Astrocyte of the cerebellum (primary cell): ENCODE results near the gene VPS11.

Source experiments
- DNase-seq: peaks from one replicate; pipeline ENCODE4 v3.0.0-alpha.2; 2011; ENCODE audit warnings: low read depth
- H3K4me3 ChIP-seq: 2 replicates; pipeline ENCODE4 v1.5.1; 2011; ENCODE audit warnings: mild to moderate bottlenecking, low read depth, low read length, moderate library complexity
- in situ Hi-C: cut with HindIII; loops from 2 replicates; pipeline ENCODE4 v1.10.0; 2017; ENCODE audit warnings: low sequenced_read_pairs
- TF ChIP-seq, protein P1 (sequence below): IDR thresholded peaks from 2 replicates; pipeline ENCODE4 v1.5.1; 2012; ENCODE audit warnings: low read length, low read depth, moderate library complexity, mild to moderate bottlenecking; ENCODE audit errors: missing control alignments

Gene VPS11

DNA sequence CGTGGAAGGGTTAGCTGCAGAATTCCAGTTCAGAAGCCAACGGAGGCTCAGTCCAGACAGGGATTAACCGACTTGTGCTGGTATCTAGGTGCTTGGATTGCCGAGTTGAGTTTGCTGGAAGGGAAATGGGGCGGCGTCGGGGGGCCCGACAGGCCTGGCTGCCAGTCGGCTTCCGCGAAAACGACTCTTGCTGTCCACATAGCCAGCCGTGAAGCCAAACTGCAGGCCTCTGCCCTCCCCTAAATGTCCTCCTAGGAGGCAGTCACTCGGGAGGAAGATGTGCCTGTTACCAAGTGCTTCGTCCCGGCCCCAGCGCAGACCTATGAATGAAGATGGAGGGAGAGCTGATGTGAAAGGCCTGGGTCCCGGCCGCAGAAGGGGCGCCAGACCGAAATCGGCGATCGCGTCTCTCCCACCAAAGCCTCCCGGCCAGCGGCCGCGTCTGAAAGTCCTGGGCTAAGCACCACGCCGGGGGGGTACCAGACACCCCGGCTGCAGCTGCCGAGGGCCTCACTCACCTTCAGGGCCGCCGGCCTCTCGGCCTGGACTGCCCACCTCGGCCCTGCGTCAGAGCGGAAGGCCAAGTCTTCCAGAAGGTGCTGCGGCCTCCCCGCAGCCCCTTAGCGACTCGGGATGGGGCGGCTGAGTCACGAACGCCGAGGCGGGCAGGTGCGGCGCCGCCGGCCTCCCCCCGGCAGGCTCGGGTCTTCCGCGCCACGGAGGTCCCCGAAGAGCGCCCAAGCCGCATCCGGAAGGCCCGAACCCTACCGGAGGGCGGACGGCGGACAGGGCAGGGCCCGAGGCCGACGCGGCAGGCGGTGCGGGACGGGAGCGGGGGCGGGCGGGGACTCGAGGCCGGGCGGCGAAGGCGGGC lies 26.6 kb downstream of the VPS11 start:
- H3K4me3 ChIP-seq = peak overlapping the region; percentile 73
- in situ Hi-C loops = no loop called here
- TF ChIP-seq, protein P1, sequence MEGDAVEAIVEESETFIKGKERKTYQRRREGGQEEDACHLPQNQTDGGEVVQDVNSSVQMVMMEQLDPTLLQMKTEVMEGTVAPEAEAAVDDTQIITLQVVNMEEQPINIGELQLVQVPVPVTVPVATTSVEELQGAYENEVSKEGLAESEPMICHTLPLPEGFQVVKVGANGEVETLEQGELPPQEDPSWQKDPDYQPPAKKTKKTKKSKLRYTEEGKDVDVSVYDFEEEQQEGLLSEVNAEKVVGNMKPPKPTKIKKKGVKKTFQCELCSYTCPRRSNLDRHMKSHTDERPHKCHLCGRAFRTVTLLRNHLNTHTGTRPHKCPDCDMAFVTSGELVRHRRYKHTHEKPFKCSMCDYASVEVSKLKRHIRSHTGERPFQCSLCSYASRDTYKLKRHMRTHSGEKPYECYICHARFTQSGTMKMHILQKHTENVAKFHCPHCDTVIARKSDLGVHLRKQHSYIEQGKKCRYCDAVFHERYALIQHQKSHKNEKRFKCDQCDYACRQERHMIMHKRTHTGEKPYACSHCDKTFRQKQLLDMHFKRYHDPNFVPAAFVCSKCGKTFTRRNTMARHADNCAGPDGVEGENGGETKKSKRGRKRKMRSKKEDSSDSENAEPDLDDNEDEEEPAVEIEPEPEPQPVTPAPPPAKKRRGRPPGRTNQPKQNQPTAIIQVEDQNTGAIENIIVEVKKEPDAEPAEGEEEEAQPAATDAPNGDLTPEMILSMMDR = no peak
- DNase-seq = no peak

DNA sequence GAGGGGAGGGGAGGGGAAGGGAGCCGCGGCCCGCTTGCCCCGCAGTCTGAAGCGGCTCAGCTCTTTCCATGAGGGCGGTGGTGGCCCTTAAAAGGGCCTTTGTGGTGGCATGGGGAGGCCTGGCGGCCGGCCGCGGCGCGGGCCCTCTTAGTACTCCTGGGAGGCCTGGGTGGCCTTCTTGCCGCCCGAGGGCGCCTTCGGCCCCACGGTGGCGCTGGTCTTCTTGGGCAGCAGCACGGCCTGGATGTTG lies 27.1 kb downstream of the VPS11 start:
- TF ChIP-seq, protein P1 = peak; percentile 68
- DNase-seq = peak; percentile 40
- in situ Hi-C loops = no loop called here
- H3K4me3 ChIP-seq = peak overlapping the region; percentile 73

DNA sequence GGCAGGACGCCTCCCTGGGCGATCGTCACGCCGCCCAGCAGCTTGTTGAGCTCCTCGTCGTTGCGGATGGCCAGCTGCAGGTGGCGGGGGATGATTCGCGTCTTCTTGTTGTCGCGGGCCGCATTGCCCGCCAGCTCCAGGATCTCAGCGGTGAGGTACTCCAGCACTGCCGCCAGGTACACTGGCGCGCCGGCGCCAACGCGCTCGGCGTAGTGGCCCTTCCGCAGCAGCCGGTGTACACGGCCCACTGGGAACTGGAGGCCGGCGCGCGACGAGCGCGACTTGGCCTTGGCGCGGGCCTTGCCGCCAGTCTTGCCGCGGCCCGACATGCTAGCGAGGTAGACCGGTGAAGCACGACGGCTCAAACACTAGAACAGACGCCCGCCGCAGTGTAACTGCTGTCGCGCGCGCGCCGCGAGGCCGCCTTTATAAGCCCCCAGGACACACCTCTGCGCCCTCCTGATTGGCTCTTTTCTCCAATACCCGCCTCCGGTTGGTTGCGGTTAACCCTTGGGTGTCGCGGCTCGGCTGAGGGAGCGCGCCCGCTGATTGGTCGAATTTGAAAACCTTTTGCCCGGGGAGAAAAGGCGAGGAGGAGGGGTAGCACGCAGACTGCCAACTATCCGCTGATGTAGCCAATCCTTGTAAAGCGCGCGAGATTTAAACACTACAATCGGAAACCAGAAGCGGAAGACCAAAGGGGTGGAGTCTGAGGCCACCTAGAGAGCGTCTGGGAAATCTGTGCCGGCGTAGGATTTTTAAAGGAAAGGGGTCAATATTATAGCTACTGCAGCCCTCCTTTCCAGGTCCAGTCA lies 27.7 kb downstream of the VPS11 start:
- in situ Hi-C loops = no loop called here
- peak; percentile 99 for DNase-seq
- TF ChIP-seq, protein P1 = no peak
- peak overlapping the region; percentile 73 for H3K4me3 ChIP-seq

DNA sequence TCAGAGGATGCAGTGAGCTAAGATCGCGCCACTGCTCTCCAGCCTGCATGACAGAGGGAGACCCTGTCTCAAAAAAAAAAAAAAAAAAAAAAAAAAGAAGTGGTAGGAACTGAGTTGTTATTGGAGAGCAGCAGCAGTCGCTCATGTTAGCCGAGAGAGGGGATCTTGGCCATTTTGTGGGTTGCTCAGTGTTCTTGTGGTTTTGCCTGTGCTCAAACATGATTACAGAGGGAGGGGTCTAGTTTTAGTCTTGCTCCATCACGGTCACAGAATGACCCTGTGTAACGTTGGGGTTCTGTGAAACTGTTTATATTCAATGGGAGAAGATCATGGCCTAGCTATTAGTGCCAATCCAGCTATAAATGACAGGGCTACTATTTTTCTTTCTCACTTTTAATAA lies 32.1 kb downstream of the VPS11 start:
- no peak overlapping the region for H3K4me3 ChIP-seq
- no peak for DNase-seq
- TF ChIP-seq, protein P1 = no peak
- in situ Hi-C loops = loop anchor here (5.0 to 25.0 kb wide), 2 partner anchors 82 to 188 kb away; partner anchors contain the start of genes RPS25 and TRAPPC4

DNA sequence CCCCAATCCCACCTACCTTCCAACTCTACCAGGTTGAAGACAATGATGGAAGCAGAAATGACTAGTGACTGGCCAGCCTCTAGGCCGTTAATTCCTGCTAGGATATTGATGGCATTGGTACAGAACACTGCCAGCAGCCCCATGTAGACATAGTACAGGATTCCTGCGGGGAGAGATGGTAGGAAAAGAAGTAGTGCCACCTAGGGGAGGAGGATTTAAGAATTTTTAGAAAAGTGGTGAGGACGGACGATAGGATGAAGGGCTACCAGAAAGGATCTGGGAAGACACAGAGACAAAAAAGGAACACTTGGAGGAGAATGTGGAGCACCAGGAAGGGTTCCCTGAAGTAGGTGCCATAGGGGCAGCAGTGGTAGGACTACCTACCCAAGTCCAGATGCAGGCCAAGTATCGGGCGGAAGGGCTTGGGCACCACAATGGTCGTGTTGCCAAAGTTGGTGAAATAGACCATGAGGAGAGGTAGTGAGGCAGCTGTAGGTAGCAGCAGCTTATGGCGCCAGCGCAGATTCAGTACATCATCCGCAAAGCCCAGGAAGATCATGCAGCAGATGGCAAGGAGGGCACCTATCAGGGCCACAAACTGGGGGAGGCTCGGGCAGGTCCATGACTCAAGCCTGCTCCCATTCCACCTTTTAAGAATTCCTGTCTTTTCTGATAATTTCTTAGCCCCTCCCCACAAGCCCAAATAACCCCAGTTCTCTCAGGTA lies 32.8 kb downstream of the VPS11 start:
- no peak for DNase-seq
- TF ChIP-seq, protein P1 = peak; percentile 58
- peak overlapping the region; percentile 91 for H3K4me3 ChIP-seq
- in situ Hi-C loops = loop anchor here (5.0 to 25.0 kb wide), 2 partner anchors 83 to 187 kb away; partner anchors contain the start of genes RPS25 and TRAPPC4

DNA sequence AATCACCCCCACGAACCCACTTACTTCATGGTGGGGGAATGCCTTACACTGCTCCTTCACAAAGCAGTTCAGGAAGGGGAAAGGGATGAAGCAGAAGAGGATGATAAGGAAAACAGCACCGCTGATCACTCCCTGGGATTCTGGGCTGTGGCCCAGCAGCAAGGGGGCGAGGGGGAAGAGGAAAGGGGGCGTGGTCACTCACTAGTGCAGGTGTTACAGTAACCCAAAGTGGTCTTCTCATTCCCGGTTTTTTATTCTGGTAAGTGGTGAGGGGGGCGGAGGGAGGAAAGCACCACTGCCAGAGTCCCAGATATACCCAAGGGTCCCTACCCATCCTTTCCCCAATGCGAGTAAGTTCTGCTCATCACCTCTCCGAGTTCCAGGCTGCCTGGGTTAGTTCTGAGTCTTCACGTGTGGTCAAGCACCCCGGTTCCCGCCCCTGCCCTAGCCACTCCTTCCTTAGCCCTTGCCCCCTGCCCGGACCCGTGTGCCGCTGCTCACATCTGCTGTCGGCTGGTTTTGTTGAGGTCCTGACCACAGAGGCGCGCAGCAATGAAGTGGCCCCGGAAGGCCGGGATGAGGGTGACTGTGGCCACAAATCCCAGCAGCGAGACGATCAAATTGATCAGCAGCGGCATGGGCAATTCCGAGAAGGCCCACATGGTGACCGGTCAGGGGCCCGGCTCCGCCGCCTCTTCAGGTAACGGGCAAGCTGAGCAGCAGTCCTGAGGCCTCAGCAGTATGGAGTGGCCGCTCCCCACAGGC lies 33.6 kb downstream of the VPS11 start:
- peak overlapping the region; percentile 91 for H3K4me3 ChIP-seq
- TF ChIP-seq, protein P1 = no peak
- DNase-seq = no peak
- in situ Hi-C loops = loop anchor here (5.0 to 25.0 kb wide), 2 partner anchors 84 to 186 kb away; partner anchors contain the start of genes RPS25 and TRAPPC4
